ENCODE data around the gene SVIL.

SVIL gene

DNA sequence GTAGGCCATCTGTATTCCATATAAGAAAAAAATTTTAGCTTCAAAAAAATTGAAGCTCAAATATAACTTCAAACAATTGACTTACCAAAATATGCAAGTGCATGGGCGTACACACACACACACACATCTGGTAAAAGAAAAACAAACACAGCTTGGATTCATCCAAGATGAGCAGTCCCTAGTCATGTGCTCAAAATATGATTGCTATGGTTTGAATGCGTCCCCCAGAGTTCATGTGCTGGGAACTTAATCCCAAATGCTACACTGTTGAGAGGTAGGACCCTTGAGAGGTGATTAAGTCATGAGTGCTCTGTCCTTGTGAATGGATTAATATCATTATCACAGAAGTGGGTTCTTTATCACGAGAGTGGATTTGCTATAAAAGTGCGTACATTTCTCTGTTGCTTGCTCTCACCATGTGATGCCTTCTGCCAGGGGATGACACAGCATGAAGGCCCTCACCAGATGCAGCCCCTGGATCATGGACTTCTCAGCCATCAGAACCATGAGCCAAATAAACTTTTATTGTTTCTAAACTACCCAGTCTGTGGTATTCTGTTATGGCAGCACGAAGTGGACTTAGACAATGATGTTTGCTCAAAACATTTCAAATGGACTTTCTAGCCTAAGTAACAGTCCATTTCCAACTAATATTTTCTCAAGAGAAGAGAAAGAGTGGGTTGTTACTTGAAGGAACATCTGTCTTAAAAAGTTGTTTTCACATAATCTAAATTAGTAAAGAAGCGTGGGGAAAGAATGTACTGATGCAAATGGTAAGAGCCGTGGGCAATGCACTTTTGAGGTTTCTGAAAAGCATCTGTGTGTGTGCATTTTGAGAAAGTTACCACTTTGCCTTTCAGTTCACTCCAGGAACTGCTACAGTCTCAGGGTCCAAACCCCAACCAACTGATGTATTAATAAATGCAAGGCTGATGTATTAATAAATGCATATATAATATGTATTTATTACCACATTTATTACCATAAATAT is 15.1 kb upstream of the SVIL start:
- H3K4me3 ChIP-seq (ENCODE audit: low read depth, low read length) = no peak overlapping the region
- TF ChIP-seq, protein P1, sequence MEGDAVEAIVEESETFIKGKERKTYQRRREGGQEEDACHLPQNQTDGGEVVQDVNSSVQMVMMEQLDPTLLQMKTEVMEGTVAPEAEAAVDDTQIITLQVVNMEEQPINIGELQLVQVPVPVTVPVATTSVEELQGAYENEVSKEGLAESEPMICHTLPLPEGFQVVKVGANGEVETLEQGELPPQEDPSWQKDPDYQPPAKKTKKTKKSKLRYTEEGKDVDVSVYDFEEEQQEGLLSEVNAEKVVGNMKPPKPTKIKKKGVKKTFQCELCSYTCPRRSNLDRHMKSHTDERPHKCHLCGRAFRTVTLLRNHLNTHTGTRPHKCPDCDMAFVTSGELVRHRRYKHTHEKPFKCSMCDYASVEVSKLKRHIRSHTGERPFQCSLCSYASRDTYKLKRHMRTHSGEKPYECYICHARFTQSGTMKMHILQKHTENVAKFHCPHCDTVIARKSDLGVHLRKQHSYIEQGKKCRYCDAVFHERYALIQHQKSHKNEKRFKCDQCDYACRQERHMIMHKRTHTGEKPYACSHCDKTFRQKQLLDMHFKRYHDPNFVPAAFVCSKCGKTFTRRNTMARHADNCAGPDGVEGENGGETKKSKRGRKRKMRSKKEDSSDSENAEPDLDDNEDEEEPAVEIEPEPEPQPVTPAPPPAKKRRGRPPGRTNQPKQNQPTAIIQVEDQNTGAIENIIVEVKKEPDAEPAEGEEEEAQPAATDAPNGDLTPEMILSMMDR (IDR thresholded peaks at IDR 0.05; ENCODE audit: low read depth, low read length) = no peak

DNA sequence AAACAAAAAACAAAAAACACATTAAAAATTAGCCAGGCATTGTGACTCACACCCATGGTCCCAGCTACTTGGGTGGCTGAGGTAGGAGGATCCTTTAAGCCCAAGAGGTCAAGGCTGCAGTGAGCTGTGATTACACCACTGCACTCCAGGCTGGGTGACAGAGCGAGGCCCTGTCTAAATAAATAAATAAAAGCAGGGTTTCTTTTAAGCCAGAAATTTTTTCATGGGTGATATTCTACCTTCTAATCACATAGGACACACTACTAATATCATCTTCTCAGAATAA is 14.2 kb upstream of the SVIL start:
- no peak overlapping the region for H3K4me3 ChIP-seq (ENCODE audit: low read depth, low read length)
- TF ChIP-seq, protein P1 (IDR thresholded peaks at IDR 0.05; ENCODE audit: low read depth, low read length) = no peak

DNA sequence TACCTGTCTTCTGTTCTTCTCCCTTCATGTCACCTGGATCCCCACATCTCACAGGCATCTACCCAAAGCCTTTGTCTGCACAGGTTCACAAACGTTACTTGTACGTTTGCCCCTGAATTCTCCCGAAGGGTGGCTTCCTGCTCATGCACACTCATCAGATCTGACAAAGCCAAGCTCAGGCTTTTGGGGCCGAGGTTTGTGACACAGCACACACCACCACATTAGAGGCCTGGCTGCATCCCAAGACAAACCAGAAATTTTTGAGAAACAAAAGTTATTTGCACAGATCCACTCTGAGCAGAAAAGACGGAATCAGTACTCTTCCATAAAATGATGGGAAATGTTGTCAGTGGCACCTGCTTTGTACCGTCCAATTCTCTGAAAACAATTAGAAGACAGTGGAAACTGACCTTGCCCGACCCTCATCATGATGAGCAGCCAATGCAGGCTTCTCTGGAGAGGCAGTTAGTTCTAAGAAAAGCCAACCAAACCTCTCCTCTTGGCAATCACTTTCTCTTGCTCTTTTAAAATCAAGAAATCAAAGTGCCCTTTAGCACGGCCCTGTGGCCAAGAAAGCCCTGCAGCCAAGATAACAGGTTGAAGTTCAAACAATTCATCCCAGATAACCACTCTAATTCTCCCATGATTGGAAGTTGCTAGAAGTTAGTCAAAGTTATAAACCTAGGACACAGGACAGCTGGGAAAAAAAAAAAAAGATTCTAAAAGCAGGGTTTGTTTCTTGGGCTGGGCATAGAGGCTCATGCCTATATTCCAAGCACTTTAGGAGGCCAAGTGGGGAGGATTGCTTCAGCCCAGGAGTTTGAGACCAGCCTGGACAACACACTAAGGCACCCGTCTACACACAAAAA is 13.6 kb upstream of the SVIL start:
- TF ChIP-seq, protein P1 (IDR thresholded peaks at IDR 0.05; ENCODE audit: low read depth, low read length) = no peak
- no peak overlapping the region for H3K4me3 ChIP-seq (ENCODE audit: low read depth, low read length)

DNA sequence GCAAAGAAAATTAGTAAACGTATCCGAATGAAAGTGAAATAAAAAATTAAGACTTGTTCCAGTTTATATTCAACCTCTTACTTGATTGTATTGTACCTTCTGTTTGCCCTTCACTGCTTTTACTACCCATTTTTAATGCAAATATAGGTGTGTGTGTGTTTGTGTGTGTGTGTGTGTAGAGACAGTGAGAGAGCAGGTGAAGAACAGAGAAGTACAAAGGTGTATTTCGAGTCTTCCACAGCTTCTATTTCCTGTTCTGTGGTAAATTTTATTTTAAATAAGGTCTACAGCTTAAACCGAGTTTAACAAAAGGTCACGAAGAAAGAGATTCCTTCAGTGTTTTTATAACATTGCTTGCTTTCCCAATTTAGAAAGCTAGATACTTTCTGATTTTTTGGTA is 12.7 kb upstream of the SVIL start:
- TF ChIP-seq, protein P1 (IDR thresholded peaks at IDR 0.05; ENCODE audit: low read depth, low read length) = no peak
- no peak overlapping the region for H3K4me3 ChIP-seq (ENCODE audit: low read depth, low read length)

DNA sequence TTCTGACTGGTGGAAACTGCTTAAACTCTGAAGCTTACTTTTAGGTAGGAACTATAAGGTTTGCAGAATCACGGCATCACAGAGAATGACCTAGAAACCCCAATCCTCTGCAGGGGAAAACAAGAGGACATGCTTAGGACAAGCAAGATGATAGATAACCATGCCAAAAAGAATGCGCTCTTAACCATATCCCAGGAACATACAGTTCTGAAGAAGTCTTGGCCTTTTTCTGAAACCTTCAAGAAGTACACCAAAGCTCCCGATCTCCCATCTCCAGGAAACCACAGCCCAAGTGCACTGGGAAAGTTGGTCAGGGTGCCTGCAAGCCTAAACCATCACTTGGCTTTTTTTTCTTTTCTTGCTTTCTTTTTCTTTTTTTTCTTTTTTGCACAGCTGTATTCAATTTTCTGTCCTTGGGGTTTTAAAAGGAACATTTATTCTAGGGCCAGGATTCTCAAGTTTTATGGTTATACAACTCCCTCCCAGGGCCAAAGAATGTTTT is 12.2 kb upstream of the SVIL start:
- TF ChIP-seq, protein P1 (IDR thresholded peaks at IDR 0.05; ENCODE audit: low read depth, low read length) = no peak
- H3K4me3 ChIP-seq (ENCODE audit: low read depth, low read length) = no peak overlapping the region

DNA sequence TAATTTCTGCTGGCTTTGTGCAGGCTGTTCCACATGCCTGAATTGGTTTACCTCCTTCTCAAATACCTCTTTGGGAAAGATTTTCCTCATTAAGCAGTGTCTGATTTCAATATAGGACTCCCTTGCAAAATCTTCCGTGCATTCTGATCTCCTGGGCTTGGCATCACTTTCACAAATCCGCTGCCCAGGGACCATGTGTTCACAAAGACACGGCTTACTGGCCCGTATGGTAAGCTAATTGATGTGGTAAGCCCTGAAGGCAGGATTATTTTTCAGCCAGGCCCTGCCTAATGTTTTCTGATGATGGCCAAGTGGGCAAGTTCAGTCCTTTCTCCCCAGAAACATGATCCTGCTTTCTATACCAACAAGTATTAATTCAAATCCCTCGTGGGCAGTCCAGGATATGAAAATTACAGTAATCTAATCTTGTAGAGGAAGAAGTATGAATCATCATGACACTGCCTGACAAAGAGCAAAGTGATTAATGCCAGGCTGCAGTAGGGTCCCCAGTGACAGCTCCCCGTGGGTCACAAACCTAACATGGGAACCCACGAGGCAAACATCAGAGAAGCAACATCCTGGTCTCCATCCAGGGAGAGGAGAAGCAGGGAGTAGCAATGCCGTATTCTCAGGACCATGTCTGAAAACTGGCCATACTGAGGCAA is 11.6 kb upstream of the SVIL start:
- no peak overlapping the region for H3K4me3 ChIP-seq (ENCODE audit: low read depth, low read length)
- TF ChIP-seq, protein P1 (IDR thresholded peaks at IDR 0.05; ENCODE audit: low read depth, low read length) = no peak

All from WI38 (cell line).